VCaP (cell line): ENCODE results near the gene SLCO3A1.

Experiments
- H3K27ac ChIP-seq: fragments of 450-650 bp; 2 replicates; pipeline ENCODE4 v1.5.1; 2017
- TF ChIP-seq, protein P1 (sequence below): fragments of 450-650 bp; conservative IDR thresholded peaks from 2 replicates; pipeline ENCODE4 v1.5.1; 2017; ENCODE audit warnings: mild to moderate bottlenecking, moderate library complexity

Gene SLCO3A1

GRCh38 chr15:91946581-91947292 lies 93.2 kb downstream of the SLCO3A1 start:
- TF ChIP-seq, protein P1, sequence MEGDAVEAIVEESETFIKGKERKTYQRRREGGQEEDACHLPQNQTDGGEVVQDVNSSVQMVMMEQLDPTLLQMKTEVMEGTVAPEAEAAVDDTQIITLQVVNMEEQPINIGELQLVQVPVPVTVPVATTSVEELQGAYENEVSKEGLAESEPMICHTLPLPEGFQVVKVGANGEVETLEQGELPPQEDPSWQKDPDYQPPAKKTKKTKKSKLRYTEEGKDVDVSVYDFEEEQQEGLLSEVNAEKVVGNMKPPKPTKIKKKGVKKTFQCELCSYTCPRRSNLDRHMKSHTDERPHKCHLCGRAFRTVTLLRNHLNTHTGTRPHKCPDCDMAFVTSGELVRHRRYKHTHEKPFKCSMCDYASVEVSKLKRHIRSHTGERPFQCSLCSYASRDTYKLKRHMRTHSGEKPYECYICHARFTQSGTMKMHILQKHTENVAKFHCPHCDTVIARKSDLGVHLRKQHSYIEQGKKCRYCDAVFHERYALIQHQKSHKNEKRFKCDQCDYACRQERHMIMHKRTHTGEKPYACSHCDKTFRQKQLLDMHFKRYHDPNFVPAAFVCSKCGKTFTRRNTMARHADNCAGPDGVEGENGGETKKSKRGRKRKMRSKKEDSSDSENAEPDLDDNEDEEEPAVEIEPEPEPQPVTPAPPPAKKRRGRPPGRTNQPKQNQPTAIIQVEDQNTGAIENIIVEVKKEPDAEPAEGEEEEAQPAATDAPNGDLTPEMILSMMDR = no peak
- H3K27ac ChIP-seq = no peak overlapping the region

GRCh38 chr15:91947293-91947679 lies 93.8 kb downstream of the SLCO3A1 start:
- H3K27ac ChIP-seq = no peak overlapping the region
- TF ChIP-seq, protein P1 = no peak

DNA sequence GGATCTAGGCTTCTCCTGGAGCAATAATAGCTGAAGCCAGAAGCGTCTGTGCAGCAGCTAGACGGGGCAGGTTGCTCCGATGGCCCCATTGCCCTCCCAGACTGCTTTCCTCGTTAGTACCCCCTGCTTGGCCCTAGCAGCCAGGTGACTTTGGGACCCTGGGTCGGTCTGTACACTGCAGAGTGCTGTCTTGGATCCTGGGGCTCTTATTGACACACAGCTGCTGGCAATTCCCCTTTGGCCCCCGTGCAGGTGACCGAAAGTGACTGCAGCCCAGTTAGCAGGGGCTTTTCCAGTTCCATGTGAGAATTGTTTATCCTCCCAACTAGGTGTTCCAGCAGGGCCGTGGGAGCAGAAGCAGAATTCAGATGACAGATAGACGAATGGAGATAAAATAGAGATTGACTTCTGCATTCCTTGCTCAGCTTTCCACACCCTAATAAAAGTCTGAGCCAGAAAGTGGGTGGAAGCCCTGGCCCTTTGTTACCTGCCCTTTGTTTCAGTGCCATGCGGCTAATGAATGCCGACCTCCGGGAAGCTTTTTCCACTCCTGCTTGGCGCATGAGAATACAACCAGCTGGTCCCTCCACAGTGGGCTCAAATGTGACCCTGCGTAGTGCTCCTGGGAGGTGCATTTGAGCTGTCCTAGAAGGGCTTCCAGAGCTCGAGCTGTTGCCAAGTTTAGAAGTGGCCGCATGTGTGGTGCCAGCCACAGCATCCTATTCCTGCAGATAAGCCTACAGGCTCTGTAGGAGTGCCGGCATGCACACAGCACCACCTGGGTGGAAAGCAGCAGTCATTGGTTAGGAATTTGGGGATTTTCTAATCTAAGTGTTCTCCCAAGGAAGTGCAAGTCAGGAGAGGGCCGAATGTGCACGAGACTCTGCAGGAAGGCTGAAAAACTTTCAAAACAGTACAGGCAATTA lies 94.4 kb downstream of the SLCO3A1 start:
- TF ChIP-seq, protein P1 = no peak

GRCh38 chr15:91949361-91949760 lies 95.9 kb downstream of the SLCO3A1 start:
- H3K27ac ChIP-seq = no peak overlapping the region
- TF ChIP-seq, protein P1 = no peak

More for the DNA sequence above, 94.4 kb downstream of the SLCO3A1 start:
- no peak overlapping the region for H3K27ac ChIP-seq

- H3K27ac ChIP-seq = no peak overlapping the region
Observed at GRCh38 chr15:91950054-91950453, 96.5 kb downstream of the SLCO3A1 start.

DNA sequence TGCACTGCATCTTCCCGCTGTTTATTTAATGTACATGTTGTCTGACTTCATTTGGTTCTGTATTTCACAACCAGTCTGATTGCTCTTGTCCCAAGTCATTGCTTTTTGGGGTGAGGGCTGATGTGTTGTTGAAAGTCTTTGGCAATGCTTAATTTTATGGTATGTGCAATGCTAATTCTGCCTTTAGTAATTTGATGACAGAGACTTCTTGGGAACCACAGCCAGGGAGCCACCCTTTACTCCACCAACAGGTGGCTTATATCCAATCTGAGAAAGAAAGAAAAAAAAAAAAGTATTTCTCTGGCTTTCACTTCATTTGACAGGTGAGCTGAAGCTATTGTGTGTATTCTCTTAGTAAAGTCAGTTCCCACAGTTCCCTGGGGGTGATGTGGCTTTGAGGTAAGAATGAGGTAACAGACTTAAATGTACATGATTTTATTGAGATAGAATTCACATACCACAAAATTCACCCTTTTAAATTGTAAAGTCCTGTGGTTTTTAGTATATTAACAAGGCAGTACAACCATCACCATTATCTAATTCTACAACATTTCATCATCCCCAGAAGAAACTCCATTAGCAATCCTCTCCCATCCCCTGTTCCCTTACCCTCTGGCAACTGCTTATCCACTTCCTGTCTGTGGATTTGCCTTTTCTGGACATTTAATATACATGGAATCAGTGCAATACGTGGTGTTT lies 97.3 kb downstream of the SLCO3A1 start:
- H3K27ac ChIP-seq = no peak overlapping the region
- TF ChIP-seq, protein P1 = no peak

More at GRCh38 chr15:91950054-91950453, 96.5 kb downstream of the SLCO3A1 start:
- TF ChIP-seq, protein P1 = no peak

GRCh38 chr15:91952216-91952615 lies 98.7 kb downstream of the SLCO3A1 start:
- TF ChIP-seq, protein P1 = no peak
- no peak overlapping the region for H3K27ac ChIP-seq
